GM23338 (cell line): ENCODE data around the gene RFESD. TPM values are rescaled to one million over a fixed set of nuclear protein-coding genes. Genes with fewer than 3 reads are reported as not detected.

Experiments
- ATAC-seq: fragments of 200-7000 bp; cut with Tn5 transposase; 3 replicates; pipeline ENCODE4 v1.9.1; 2020
- DNase-seq: peaks from one replicate; pipeline ENCODE4 v3.0.0-alpha.2; 2015; ENCODE audit warnings: low spot score
- H2AFZ ChIP-seq: fragments of 200-600 bp; sonication (generic); 2 replicates; pipeline ENCODE4 v1.8.0; 2016; ENCODE audit warnings: antibody characterized with exemption, mild to moderate bottlenecking, moderate library complexity
- H3F3A ChIP-seq: fragments of 200-600 bp; sonication (generic); replicated peaks from 2 replicates; pipeline ENCODE4 v1.8.0; 2017; ENCODE audit warnings: antibody characterized with exemption, mixed run types, low read depth
- H3K27ac ChIP-seq: fragments of 200-600 bp; sonication (generic); 2 replicates; pipeline ENCODE4 v1.6.1; 2016; ENCODE audit warnings: low read depth
- H3K27me3 ChIP-seq: fragments of 200-600 bp; sonication (generic); 2 replicates; pipeline ENCODE4 v1.8.0; 2016; ENCODE audit warnings: mild to moderate bottlenecking, mixed run types, moderate library complexity; ENCODE audit not compliant: insufficient read depth
- H3K36me3 ChIP-seq: fragments of 200-600 bp; sonication (generic); 2 replicates; pipeline ENCODE4 v1.8.0; 2016; ENCODE audit warnings: mild to moderate bottlenecking; ENCODE audit not compliant: insufficient read depth
- H3K4me1 ChIP-seq: fragments of 200-600 bp; sonication (generic); 2 replicates; pipeline ENCODE4 v1.8.0; 2016; ENCODE audit warnings: mild to moderate bottlenecking, moderate library complexity; ENCODE audit not compliant: insufficient read depth
- H3K4me2 ChIP-seq: fragments of 200-600 bp; sonication (generic); 2 replicates; pipeline ENCODE4 v1.7.1; 2017; ENCODE audit warnings: mixed run types
- H3K4me3 ChIP-seq: fragments of 200-600 bp; sonication (generic); 2 replicates; pipeline ENCODE4 v1.6.1; 2016; ENCODE audit warnings: mixed run types
- H3K79me2 ChIP-seq: fragments of 200-600 bp; sonication (generic); replicated peaks from 2 replicates; pipeline ENCODE4 v1.8.0; 2017; ENCODE audit warnings: mild to moderate bottlenecking; ENCODE audit not compliant: insufficient read depth
- H3K9me2 ChIP-seq: fragments of 200-600 bp; sonication (generic); 2 replicates; pipeline ENCODE4 v1.8.0; 2017; ENCODE audit not compliant: insufficient read depth
- H4K20me1 ChIP-seq: fragments of 200-600 bp; sonication (generic); replicated peaks from 2 replicates; pipeline ENCODE4 v1.8.0; 2017; ENCODE audit warnings: mild to moderate bottlenecking; ENCODE audit not compliant: insufficient read depth
- H3K27ac Mint-ChIP-seq: 2 replicates; pipeline ENCODE4 v1.8.0; 2020; ENCODE audit warnings: inconsistent platforms, mild to moderate bottlenecking, moderate library complexity, mixed read lengths
- H3K27me3 Mint-ChIP-seq: 3 replicates; pipeline ENCODE4 v1.8.0; 2022; ENCODE audit warnings: low read depth, mild to moderate bottlenecking, moderate library complexity, mixed read lengths, inconsistent platforms; ENCODE audit not compliant: insufficient read depth, poor library complexity
- H3K36me3 Mint-ChIP-seq: 3 replicates; pipeline ENCODE4 v1.8.0; 2021; ENCODE audit warnings: low read depth, mild to moderate bottlenecking, inconsistent platforms, moderate library complexity, mixed read lengths
- H3K4me1 Mint-ChIP-seq: 3 replicates; pipeline ENCODE4 v1.8.0; 2020; ENCODE audit warnings: mild to moderate bottlenecking, inconsistent platforms, mixed read lengths
- H3K4me3 Mint-ChIP-seq: 3 replicates; pipeline ENCODE4 v1.8.0; 2021; ENCODE audit warnings: moderate library complexity, mild to moderate bottlenecking, inconsistent platforms, mixed read lengths
- H3K9me3 Mint-ChIP-seq: 3 replicates; pipeline ENCODE4 v1.8.0; 2020; ENCODE audit warnings: moderate library complexity, mild to moderate bottlenecking, inconsistent platforms, mixed read lengths
- CREB1 ChIP-seq: fragments of 250-450 bp; sonication (Bioruptor Pico); IDR thresholded peaks from 2 replicates; pipeline ENCODE4 v1.5.0; 2020; ENCODE audit warnings: low read depth, mild to moderate bottlenecking, moderate library complexity
- CTCF ChIP-seq, 2 experiments: fragments of 200-600 bp in 1 of 2; sonication (generic) in 1 of 2; conservative IDR thresholded peaks; 2 replicates each; pipeline versions ENCODE4 v1.5.1 to v1.6.1; 2016 to 2017; ENCODE audit warnings: antibody characterized with exemption in 2 of 2, low read depth in 2 of 2, mild to moderate bottlenecking in 2 of 2, moderate library complexity in 1 of 2
- ETS1 ChIP-seq: IDR thresholded peaks from 2 replicates; pipeline ENCODE4 v1.6.1; 2016; ENCODE audit warnings: antibody characterized with exemption
- EZH2 ChIP-seq: fragments of 200-600 bp; sonication (generic); IDR thresholded peaks from one replicate; pipeline ENCODE4 v1.8.0; 2017; ENCODE audit warnings: antibody characterized with exemption, mild to moderate bottlenecking, low read depth; ENCODE audit not compliant: unreplicated experiment
- EZH2phosphoT487 ChIP-seq: fragments of 200-600 bp; sonication (generic); IDR thresholded peaks from one replicate; pipeline ENCODE4 v1.8.1; 2018; ENCODE audit warnings: antibody characterized with exemption; ENCODE audit not compliant: unreplicated experiment
- JUNB ChIP-seq: IDR thresholded peaks from one replicate; pipeline ENCODE4 v1.6.1; 2016; ENCODE audit warnings: antibody characterized with exemption; ENCODE audit not compliant: unreplicated experiment
- NANOG ChIP-seq: IDR thresholded peaks from 2 replicates; pipeline ENCODE4 v1.6.1; 2016; ENCODE audit warnings: antibody characterized with exemption, borderline replicate concordance
- POLR2AphosphoS5 ChIP-seq: IDR thresholded peaks from 2 replicates; pipeline ENCODE4 v1.6.1; 2016; ENCODE audit warnings: antibody characterized with exemption, low read depth
- REST ChIP-seq: IDR thresholded peaks from one replicate; pipeline ENCODE4 v1.6.1; 2018; ENCODE audit warnings: antibody characterized with exemption; ENCODE audit not compliant: unreplicated experiment
- STAT1 ChIP-seq: IDR thresholded peaks from one replicate; pipeline ENCODE4 v1.6.1; 2016; ENCODE audit warnings: antibody characterized with exemption; ENCODE audit not compliant: unreplicated experiment
- ZNF114 ChIP-seq: fragments of 250-450 bp; sonication (Bioruptor Pico); IDR thresholded peaks from 2 replicates; pipeline ENCODE4 v1.5.0; 2020; ENCODE audit warnings: mild to moderate bottlenecking, moderate library complexity
- ZNF331 ChIP-seq: fragments of 250-450 bp; sonication (Bioruptor Pico); IDR thresholded peaks from 2 replicates; pipeline ENCODE4 v1.5.0; 2020; ENCODE audit warnings: low read depth, mild to moderate bottlenecking, moderate library complexity
- ZNF462 ChIP-seq: fragments of 250-450 bp; sonication (Bioruptor Pico); IDR thresholded peaks from 2 replicates; pipeline ENCODE4 v1.5.0; 2020; ENCODE audit warnings: mild to moderate bottlenecking, moderate library complexity
- polyA plus RNA-seq: library from polyadenylated mRNA; unstranded; fragments of >200 nt; fragmentation: Nextera tagmentation; extraction: Ambion mirVana; gene quantifications from 2 replicates; pipeline ENCODE4 v1.2.1, GENCODE V29; 2016
- total RNA-seq: library from RNA; depleted of rRNA; stranded (reverse); fragments of >200 nt; shearing (Covaris generic); gene quantifications from 2 replicates; pipeline ENCODE4 v1.2.3, GENCODE V29; 2014

Gene RFESD
- total and polyA plus RNA-seq, 2 experiments from 2014 or later = 2.4 to 6.9 TPM

- Histone ChIP-seq H3K79me2 (no peaks in the 10 kb centered on the region), H3K4me1 (no peaks in the 10 kb centered on the region), H3K36me3 (no peaks in the 10 kb centered on the region), H3K9me2 (peaks cover 3% of the 10 kb centered on the region; the same call in 1 of the 2 replicates), H3K4me2 (no peak overlapping the region), H3K4me3 (no peak overlapping the region), H2AFZ (no peak overlapping the region), H3F3A (no peaks in the 10 kb centered on the region), H4K20me1 (no peaks in the 10 kb centered on the region; the same call in 1 of the 2 replicates), H3K27ac (no peak overlapping the region), H3K27me3 (peaks cover 11% of the 10 kb centered on the region)
- ATAC-seq (no peak), DNase-seq (no peak)
- no peaks in the 10 kb centered on the region; the same call in 2 of the 3 replicates for H3K9me3 Mint-ChIP-seq
- no peaks in the 10 kb centered on the region for H3K4me1 Mint-ChIP-seq
- TF ChIP-seq CTCF (conservative IDR thresholded peaks at IDR 0.05; ENCODE audit: low read depth in 2 of 2) (no peak), CREB1 (CRISPR knock-in tag) (no peak), REST (no peak), ZNF331 (CRISPR knock-in tag) (no peak), EZH2 (no peak), POLR2AphosphoS5 (no peak), STAT1 (no peak), NANOG (no peak), ETS1 (no peak), JUNB (no peak), ZNF462 (CRISPR knock-in tag) (no peak), ZNF114 (CRISPR knock-in tag) (no peak), EZH2phosphoT487 (no peak)
- H3K4me3 Mint-ChIP-seq = no peak overlapping the region
- peaks cover 1% of the 10 kb centered on the region for H3K27me3 Mint-ChIP-seq
- no peak overlapping the region for H3K27ac Mint-ChIP-seq
- H3K36me3 Mint-ChIP-seq = no peaks in the 10 kb centered on the region
These were observed 57.6 kb downstream of the RFESD start for GRCh38 chr5:95704150-95704549.
